ENCODE results near the gene USP25. TPM values are rescaled to one million over a fixed set of nuclear protein-coding genes. Genes with fewer than 3 reads are reported as not detected.

USP25 gene
- total RNA-seq, 4 donors from 2014 or later = 37.4 to 107 (median 69.2) TPM

DNA sequence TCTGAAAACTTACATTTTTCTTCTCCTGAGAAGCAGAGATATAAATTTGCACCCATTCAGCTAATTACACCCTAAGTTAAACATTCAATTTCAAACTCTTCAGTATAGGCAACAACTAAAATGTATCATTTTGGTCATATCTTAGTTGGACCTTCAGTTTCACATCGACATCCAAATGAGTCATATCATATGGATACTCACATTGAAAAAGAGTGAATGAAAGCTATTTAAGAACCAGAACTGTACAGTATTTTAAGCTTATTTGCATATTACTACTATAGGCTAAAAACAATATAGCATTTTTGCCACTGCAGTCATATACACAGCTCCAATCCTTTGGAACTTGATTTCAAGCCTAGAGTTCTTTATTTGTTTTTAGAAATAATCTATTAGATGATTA, 33.6 kb downstream of the USP25 start:
- H3K9me3 ChIP-seq = no peaks in the 10 kb centered on the region
- no peaks in the 10 kb centered on the region for H3K27me3 ChIP-seq
- H3K27ac ChIP-seq = no peak overlapping the region
- intact Hi-C loops (cut with DNase I; ENCODE audit: low total_unique reads) (no loop called here), in situ Hi-C loops (cut with MboI; ENCODE audit: low pct_ligation_motif_present in 1 of 4, low pct_unique_long_range_greater_than_20kb in 1 of 4, low sequenced_read_pairs in 3 of 4) (no loop called here)
- H3K4me1 ChIP-seq = peaks cover 10 to 57% (median 25%) of the 10 kb centered on the region in 4 donors
- TF ChIP-seq POLR2AphosphoS5 (IDR thresholded peaks at IDR 0.05) (no peak), EP300 (IDR thresholded peaks at IDR 0.05; ENCODE audit: low read depth) (no peak), POLR2A (IDR thresholded peaks at IDR 0.05) (no peak)
- TF ChIP-seq, protein P1, sequence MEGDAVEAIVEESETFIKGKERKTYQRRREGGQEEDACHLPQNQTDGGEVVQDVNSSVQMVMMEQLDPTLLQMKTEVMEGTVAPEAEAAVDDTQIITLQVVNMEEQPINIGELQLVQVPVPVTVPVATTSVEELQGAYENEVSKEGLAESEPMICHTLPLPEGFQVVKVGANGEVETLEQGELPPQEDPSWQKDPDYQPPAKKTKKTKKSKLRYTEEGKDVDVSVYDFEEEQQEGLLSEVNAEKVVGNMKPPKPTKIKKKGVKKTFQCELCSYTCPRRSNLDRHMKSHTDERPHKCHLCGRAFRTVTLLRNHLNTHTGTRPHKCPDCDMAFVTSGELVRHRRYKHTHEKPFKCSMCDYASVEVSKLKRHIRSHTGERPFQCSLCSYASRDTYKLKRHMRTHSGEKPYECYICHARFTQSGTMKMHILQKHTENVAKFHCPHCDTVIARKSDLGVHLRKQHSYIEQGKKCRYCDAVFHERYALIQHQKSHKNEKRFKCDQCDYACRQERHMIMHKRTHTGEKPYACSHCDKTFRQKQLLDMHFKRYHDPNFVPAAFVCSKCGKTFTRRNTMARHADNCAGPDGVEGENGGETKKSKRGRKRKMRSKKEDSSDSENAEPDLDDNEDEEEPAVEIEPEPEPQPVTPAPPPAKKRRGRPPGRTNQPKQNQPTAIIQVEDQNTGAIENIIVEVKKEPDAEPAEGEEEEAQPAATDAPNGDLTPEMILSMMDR (IDR thresholded peaks at IDR 0.05) = no peak
- 63 to 75% methylated on average over 1 of the region's 1 CpG for WGBS, 2 donors (ENCODE audit: low coverage in 1 of 2)
- H3K36me3 ChIP-seq = peaks cover 0 to 4% (median 0%) of the 10 kb centered on the region in 4 donors
- H3K4me3 ChIP-seq = no peak overlapping the region
- no peak for DNase-seq

DNA sequence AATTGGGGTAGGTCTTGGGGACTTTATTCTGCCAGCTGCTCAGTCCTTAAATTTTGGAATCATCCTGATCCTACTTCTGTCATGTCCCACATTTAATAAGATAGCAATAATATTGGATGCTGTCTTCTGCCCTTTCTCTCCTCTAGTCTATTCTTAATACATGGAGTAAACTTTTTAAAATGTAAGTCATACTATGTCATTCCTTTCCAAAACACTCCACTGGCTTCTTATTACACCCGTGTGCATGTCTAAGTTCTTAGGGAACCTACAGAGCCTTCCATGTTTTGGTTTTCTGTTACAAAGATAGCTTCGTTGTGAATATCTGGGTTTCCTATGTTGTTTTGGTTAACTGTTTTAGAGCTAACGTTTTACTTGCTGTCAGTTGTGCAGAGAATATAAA, 35.1 kb downstream of the USP25 start:
- intact Hi-C loops (cut with DNase I; ENCODE audit: low total_unique reads) = no loop called here
- no peak for DNase-seq

DNA sequence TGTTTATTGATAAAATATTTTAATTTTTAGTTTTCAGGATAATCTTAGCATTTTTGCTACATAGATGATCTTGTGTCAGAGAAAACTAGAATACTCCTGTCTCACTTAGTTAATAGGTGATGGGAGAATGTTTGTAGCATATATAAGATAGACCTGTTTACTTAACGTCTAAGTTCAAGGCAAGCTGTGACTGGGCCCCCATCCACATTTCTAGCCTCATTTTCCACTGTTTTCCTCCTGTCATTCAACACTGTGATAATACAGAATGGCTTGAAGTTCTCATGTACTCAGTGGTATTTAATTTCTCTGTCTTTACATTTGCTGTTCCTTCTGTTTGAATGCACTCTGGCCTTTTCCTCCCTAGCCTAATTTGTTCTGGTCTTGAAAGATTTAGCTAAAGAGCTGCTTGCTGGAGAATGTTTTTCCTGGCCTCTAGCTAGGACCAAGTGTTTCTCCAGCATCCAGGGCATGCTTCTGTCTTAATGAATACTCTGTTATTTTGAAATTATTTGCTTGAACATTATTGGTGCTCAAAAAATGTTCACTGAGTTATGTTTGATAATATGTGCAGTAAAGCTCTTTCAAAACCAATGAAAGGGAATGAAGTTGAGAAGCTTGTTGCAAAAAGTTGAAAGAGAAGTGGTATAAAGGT, 37.3 kb downstream of the USP25 start:
- TF ChIP-seq, protein P1 (IDR thresholded peaks at IDR 0.05) = no peak
- TF ChIP-seq POLR2AphosphoS5 (IDR thresholded peaks at IDR 0.05) (no peak), EP300 (IDR thresholded peaks at IDR 0.05; ENCODE audit: low read depth) (no peak), POLR2A (IDR thresholded peaks at IDR 0.05) (no peak)
- Histone ChIP-seq H3K36me3 (peaks cover 0 to 4% (median 0%) of the 10 kb centered on the region in 4 donors), H3K9me3 (no peaks in the 10 kb centered on the region), H3K27me3 (no peaks in the 10 kb centered on the region), H3K4me1 (peaks cover 0 to 40% (median 3%) of the 10 kb centered on the region in 4 donors), H3K4me3 (no peak overlapping the region), H3K27ac (no peak overlapping the region)
- no peak for DNase-seq
- 73 to 79% methylated on average over 1 of the region's 1 CpG for WGBS, 2 donors (ENCODE audit: low coverage in 1 of 2)
- in situ Hi-C loops (cut with MboI; ENCODE audit: low pct_ligation_motif_present in 1 of 4, low pct_unique_long_range_greater_than_20kb in 1 of 4, low sequenced_read_pairs in 3 of 4) (no loop called here), intact Hi-C loops (cut with DNase I; ENCODE audit: low total_unique reads) (no loop called here)

More for the DNA sequence above, 35.1 kb downstream of the USP25 start:
- WGBS, 2 donors (ENCODE audit: low coverage in 1 of 2) = 71 to 72% methylated on average over 3 of the region's 3 CpGs
- H3K4me3 ChIP-seq = no peak overlapping the region
- no peaks in the 10 kb centered on the region for H3K9me3 ChIP-seq
- H3K27me3 ChIP-seq = no peaks in the 10 kb centered on the region
- H3K27ac ChIP-seq = no peak overlapping the region
- in situ Hi-C loops (cut with MboI; ENCODE audit: low pct_ligation_motif_present in 1 of 4, low pct_unique_long_range_greater_than_20kb in 1 of 4, low sequenced_read_pairs in 3 of 4) = no loop called here
- peaks cover 0 to 4% (median 0%) of the 10 kb centered on the region in 4 donors for H3K36me3 ChIP-seq
- TF ChIP-seq, protein P1 (IDR thresholded peaks at IDR 0.05) = no peak
- TF ChIP-seq EP300 (IDR thresholded peaks at IDR 0.05; ENCODE audit: low read depth) = no peak
- TF ChIP-seq POLR2A (IDR thresholded peaks at IDR 0.05) = no peak
- no peak for TF ChIP-seq POLR2AphosphoS5 (IDR thresholded peaks at IDR 0.05)
- peaks cover 5 to 50% (median 19%) of the 10 kb centered on the region in 4 donors for H3K4me1 ChIP-seq

DNA sequence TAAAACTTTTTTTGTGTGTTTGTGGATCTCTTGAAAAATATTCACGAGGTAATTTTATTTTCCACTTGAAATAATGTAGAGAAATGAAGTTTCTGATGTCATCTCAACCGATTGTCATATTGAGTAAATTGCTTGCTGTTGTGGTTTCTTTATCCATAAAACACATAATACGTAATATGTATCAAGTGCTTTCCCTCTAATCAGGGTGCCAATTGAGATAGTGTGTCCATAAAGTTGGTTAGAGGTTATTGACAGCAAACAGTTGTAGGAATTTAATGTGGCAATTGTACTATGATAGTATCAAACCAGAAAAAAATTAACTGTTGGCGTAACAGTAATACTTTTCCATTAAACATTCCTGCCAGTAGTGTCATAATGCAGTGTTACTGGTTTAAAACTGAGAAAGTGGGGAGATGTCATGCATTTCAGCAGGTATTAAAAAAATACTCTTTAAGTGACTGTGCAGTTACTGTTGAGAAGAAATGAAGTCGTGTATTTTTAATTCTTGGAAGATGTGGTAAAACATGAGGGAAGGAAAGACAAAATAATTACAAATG, 38.3 kb downstream of the USP25 start:
- Histone ChIP-seq H3K36me3 (peaks cover 0 to 4% (median 0%) of the 10 kb centered on the region in 4 donors), H3K4me1 (peaks cover 0 to 33% (median 2%) of the 10 kb centered on the region in 4 donors), H3K4me3 (no peak overlapping the region), H3K27me3 (no peaks in the 10 kb centered on the region), H3K9me3 (no peaks in the 10 kb centered on the region), H3K27ac (no peak overlapping the region)
- in situ Hi-C loops (cut with MboI; ENCODE audit: low pct_ligation_motif_present in 1 of 4, low pct_unique_long_range_greater_than_20kb in 1 of 4, low sequenced_read_pairs in 3 of 4) = no loop called here
- DNase-seq = no peak
- WGBS, 2 donors (ENCODE audit: low coverage in 1 of 2) = 76 to 77% methylated on average over 5 of the region's 5 CpGs
- TF ChIP-seq, protein P1 (IDR thresholded peaks at IDR 0.05) = no peak
- no peak for TF ChIP-seq POLR2A (IDR thresholded peaks at IDR 0.05)
- TF ChIP-seq POLR2AphosphoS5 (IDR thresholded peaks at IDR 0.05) = no peak
- TF ChIP-seq EP300 (IDR thresholded peaks at IDR 0.05; ENCODE audit: low read depth) = no peak
- intact Hi-C loops (cut with DNase I; ENCODE audit: low total_unique reads) = no loop called here
